ENCODE results near the gene CD177.
"Not testable (repeated sequence)": the region's sequence is repeated elsewhere in the genome, so short reads cannot be mapped to it uniquely, and the experiment has no call there.

The CD177 gene

DNA sequence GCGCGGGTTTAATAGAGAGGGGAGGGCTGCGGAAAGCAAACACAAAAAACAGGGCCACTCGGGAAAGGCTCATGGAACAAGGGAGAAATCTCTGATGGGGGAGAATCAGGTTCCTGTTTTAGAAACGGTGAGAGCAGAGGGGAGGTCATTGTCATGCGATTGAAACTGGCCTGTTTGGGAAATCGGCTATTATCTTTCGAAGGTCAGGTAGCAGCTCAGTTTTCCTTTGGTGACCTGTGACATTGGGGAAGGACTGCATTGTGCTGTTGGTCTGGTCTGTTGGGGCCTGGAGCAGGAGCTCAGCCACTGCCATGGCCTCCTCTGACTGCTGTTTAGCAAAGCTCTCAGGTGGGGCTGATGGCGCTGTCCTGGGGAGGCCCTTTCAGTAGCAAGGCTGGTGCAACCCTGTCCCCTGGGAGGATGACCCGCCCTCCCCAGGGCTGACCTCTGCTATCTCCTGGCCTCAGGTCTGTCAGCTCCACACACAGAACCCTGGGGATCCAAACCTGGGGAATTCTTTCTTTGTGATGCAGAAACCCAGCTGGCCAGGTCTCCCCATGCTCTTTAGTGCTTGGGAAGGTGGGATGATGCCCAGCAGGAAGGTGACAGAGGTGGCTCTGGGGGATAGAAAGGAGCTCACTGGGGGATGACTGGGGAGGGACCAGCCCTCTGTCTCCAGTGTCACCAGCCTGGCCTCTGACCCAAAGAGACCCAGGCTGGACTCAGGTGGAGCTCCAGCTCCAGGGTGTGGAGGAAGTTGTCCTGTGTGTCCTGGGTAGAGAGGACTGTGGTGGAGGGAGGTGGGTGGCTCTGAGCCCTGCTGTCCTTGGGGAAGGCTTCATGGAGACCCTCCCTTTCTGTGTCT, 21.2 kb upstream of the CD177 start:
- no peak for DNase-seq (ENCODE audit: low spot score)

GRCh38 chr19:43336508-43336907, 17.0 kb upstream of the CD177 start:
- not testable (repeated sequence) for DNase-seq (ENCODE audit: low spot score)

DNA sequence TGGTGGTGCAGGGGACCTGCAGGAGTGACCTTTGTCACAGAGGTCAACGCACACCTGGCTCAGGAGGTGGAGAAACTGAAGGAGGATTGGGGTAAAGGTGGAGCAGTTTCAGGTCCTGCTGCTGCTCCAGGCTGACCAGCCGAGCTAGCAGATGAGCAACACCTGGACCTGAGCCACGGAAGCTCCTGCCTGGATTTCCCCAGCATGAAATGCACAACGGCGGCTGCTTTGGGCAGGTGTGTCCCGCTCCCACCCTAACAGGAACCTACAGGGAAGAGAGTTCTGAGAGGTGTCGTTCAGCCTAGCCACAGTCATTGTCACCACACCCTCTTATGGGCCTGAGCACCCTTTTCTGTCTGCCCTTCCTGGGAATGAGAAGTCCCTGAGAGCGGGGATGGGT, 15.7 kb upstream of the CD177 start:
- no peak for DNase-seq (ENCODE audit: low spot score)

DNA sequence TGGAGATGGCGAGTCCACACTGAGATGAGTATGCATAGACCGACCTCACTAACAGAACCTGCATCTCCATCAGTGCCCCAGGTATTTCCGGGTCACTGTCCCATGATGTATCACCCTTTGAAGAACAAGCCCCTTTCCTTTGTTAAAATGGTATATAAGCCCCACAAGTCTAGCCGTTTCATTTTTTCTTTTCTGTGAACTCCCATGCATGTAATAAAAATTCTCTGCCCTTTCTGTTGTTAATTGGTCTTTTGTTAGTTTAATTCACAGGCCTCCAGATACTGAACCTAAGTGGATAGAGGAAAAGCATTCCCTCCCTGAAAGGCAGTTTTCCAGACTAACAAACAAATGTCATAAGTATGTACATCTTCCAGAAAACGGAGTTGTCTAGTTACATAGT, 15.0 kb upstream of the CD177 start:
- DNase-seq (ENCODE audit: low spot score): no peak

GRCh38 chr19:43339243-43339930, 14.1 kb upstream of the CD177 start:
- DNase-seq (ENCODE audit: low spot score): not testable (repeated sequence)

DNA sequence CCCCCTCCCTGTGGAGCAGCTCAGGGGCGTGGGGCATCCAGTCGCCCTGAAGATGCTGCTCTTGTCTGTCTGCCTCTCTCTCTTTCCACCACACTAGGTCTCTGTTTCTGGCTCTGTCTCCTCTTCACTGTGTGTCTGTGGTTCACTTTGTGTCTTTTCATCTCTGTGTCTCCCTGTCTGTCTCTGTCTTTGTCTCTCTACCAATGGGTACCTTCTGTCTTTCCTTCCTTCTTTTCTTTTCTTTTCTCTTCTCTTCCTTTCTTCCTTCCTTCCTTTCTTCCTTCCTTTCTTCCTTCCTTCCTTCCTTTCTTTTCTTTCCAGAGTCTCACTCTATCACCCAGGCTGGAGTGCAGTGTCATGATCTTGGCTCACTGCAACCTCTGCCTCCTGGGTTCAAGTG, 13.4 kb upstream of the CD177 start:
- not testable (repeated sequence) for DNase-seq (ENCODE audit: low spot score)

- DNase-seq (ENCODE audit: low spot score): not testable (repeated sequence)
Observed at GRCh38 chr19:43341098-43341497, 12.4 kb upstream of the CD177 start.

- DNase-seq (ENCODE audit: low spot score): not testable (repeated sequence)
Observed at GRCh38 chr19:43342104-43342503, 11.4 kb upstream of the CD177 start.

DNA sequence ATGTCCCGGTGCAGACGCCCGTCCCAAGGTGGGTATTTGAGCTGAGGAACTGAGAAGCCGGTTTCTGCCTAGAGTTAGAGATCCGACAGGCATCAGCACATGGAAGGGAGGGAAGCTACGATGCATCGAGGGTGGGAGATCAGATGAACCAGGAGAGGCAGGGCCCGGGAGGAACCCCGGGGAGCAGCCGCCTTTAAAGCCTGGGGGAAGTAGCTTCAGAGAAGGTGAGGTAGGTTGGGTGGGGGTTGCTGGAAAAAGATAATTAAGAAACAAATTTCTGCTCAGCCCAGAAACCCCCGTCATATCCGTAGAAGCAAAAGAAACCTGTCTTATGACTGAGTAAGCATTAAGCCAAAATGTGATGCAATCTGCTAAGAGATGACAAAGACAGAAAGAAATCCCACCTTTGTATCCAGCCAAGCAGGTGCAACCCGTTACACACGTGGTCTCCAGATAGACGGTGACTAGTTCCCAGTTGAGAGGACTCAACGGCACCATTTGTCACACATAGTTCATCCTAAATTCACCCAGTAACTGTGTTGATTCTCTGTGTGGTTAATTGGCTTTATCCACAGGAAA, 9.1 kb upstream of the CD177 start:
- not testable (repeated sequence) for DNase-seq (ENCODE audit: low spot score)

DNA sequence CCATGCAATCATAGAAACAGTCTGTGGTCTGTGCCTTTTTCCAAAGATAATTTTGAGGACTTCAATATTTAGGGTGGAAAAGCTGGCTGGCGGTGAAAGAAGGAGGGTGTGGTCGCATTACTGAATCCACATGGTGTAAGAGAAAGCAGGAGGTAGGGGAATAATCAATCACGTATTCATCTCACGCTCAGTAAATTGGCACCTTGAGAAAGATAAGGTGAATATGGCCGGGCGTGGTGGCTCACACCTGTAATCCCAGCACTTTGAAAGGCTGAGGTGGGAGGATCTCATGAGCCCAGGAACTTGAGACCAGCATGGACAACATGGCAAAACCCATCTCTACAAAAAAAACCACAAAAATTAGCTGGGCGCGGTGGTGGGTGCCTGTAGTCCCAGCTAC, 3.7 kb upstream of the CD177 start:
- not testable (repeated sequence) for DNase-seq (ENCODE audit: low spot score)

- no peak for DNase-seq (ENCODE audit: low spot score)
Observed at GRCh38 chr19:43351998-43352746, 1.3 kb upstream of the CD177 start.

- no peak for DNase-seq (ENCODE audit: low spot score)
Observed at GRCh38 chr19:43354305-43354627, 780 bp downstream of the CD177 start.

GRCh38 chr19:43356749-43357148, 3.3 kb downstream of the CD177 start:
- not testable (repeated sequence) for DNase-seq (ENCODE audit: low spot score)

- no peak for DNase-seq (ENCODE audit: low spot score)
Observed at GRCh38 chr19:43362179-43362578, 8.7 kb downstream of the CD177 start.

DNA sequence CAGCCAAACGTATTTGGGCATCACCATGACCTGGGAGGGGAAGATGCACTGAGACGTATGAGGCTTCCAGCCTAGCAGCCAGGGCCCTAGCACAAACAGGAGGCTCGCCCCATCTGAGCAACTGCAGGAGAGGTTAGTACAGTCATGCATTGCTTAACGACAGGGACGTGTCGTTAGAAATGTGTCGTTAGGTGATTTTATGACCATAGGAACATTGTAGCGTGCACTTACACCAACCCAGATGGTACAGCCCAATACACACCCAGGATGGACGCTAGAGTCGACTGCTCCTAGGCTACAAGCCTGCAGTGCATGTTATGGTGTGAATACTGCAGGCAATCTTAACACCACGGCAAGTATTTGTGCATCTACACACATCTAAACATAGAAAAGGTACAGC, 9.3 kb downstream of the CD177 start:
- DNase-seq (ENCODE audit: low spot score): no peak

DNA sequence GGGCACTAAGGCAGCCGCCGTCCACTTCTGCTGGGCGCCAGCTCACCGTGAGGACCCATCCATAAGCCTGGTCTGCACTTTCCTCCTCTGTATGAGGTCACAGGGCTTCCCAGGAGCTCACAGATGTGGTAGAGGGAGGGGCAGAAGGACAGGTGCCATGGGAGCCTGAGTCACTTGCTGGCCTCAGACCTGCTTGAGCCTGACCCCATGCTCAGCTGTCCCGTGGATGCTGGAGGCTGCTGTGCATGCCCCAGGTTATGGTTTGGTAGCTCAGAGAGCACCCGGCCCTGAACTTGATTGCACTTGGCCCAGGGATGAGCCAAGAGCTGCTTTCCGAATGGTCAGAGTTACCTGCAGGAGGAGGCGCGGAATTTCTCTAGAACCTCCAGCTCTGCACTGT, 12.2 kb downstream of the CD177 start:
- DNase-seq (ENCODE audit: low spot score): not testable (repeated sequence)

GRCh38 chr19:43367822-43368221, 14.3 kb downstream of the CD177 start:
- DNase-seq (ENCODE audit: low spot score): no peak

DNA sequence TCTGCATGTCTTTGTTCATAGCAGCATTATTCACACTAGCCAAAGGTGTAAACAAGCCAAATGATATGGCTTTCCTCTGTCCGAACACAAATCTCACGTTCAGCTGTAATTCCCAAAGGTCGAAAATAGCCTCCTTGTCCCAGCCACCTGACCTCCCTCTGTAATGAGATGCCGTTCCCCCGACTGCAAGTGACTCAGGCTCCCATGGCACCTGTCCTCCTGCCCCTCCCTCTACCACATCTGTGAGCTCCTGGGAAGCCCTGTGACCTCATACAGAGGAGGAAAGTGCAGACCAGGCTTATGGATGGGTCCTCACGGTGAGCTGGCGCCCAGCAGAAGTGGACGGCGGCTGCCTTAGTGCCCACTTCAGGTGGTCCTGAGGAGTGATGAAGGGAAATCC, 15.4 kb downstream of the CD177 start:
- not testable (repeated sequence) for DNase-seq (ENCODE audit: low spot score)

- no peak for DNase-seq (ENCODE audit: low spot score)
Observed at GRCh38 chr19:43371909-43372308, 18.4 kb downstream of the CD177 start.

DNA sequence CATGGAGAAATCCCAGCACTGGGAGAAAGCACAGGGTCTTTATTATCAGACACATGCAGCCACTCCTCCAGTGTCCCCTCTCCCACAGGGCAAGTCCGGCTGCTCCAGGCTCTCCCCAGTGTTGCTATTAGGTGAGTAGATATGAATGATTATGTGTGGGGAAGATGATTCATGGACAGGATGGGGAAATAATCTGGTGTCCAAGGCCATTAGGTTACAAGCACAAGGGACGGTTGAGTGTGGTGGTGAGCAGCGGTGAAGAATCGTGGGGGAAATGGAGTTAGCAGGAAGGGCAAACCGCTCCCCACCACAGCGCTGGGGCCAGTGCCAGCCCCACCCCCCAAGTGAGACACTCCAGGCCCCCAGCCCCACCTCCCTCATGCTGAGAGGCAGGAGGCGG, 19.0 kb downstream of the CD177 start:
- DNase-seq (ENCODE audit: low spot score): no peak

- not testable (repeated sequence) for DNase-seq (ENCODE audit: low spot score)
Observed at GRCh38 chr19:43377624-43378023, 24.1 kb downstream of the CD177 start.

DNA sequence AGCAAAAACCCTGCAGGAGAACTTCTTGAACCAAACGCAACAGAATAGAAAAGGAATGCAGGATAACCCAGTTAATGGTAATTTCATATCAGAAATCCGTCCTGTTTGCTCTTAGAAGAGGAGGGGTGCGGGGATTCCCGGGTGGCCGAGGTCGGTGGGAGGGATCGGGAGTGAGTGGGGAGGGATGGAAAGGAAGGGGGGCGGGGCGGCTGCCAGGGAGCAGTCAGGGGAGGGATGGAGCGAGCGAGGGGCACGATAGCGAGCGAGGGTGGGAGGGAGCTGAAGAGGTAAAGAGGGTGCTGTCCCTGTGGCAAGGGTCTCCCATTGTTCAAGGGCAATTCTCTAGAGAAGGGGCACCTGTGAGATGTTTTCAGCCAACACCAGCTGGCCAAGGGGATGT, 26.5 kb downstream of the CD177 start:
- DNase-seq (ENCODE audit: low spot score): no peak

Measured in hematopoietic multipotent progenitor cell treated with erythropoietin and hydrocortisone succinate and interleukin-3 and kit ligand, for 15 days (in vitro differentiated cells).